Dedifferentiated amniotic fluid mesenchymal stem cell (primary cell): ENCODE measurements around the gene SWI5.
"Not testable (repeated sequence)": the region's sequence is repeated elsewhere in the genome, so short reads cannot be mapped to it uniquely, and the experiment has no call there.

Experiments
- DNase-seq: peaks from one replicate; pipeline ENCODE4 v3.0.0-alpha.2; 2016; ENCODE audit errors: extremely low spot score

Gene SWI5

DNA sequence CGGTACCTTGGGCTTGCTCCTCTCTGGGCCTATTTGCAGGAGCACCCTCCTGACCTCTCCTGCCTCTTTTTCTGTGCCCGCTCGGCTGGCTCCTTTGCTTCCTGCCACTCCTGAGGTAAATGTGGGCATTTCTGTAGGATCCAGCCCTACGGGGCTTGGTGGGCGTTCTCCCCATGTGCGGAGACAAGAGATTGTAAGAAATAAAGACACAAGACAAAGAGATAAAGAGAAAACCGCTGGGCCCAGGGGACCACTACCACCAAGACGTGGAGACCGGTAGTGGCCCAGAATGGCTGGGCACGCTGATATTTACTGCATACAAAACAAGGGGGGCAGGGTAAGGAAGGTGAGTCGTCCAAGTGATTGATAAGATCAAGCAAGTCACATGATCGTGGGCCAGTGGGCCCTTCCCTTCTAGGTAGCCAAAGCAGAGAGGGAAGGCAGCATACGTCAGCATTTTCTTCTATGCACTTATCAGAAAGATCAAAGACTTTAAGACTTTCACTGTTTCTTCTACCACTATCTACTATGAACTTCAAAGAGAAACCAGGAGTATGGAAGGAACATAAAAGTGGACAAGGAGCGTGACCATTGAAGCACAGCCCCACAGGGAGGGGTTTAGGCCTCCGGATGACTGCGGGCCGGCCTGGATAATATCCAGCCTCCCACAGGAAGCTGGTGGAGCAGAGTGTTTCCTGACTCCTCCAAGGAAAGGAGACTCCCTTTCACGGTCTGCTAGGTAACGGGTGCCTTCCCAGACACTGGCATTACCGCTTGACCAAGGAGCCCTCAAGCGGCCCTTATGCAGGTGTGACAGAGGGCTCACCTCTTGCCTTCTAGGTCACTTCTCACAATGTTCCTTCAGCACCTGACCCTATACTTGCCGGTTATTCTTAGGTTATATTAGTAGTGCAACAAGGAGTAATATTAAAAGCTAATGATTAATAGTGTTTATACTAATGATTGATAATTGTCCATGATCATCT is 3.3 kb downstream of the SWI5 start:
- DNase-seq = not testable (repeated sequence)

DNA sequence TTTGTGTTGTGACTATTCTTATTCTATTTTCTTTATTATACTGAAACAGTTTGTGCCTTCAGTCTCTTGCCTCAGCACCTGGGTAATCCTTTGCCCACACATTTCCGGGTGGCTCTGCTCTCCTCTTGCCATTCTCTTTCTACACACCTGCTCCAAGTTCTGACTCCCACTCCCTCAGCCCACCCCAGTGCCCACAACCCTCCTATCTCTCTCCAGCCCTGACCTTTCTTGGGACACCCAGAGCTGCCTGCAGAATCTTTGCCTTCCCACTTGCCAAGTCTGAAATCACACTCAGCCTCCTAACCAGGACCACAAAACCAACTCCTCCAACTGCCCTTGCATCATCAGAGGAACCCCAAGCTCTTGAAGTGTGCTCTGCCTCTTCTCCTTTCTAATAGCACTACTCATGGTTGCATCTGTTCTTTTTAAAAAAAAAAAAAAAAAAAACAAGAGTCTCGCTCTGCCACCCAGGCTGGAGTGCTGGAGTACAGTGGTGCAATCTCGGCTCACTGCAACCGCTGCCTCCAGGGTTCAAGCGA is 4.1 kb downstream of the SWI5 start:
- DNase-seq = no peak

DNA sequence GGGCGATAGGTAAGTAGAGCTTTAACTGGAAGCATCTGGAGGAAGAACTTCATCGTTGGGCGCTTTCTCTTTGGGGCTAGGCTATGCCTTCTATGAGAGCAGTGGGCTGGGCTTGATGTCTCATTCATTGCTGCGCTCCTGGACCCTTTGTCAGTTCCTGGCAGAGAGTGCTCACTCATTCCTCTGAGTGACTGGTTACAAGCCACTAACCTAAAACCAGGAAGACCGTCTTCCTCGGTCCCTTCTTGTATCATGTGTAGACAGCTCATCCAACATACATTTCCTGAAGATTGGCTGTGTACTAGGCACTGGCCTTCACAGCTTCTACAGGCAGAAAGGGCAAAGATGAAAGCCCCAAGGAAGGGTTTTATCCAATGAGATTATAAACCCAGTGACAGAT is 6.4 kb downstream of the SWI5 start:
- DNase-seq = no peak

- no peak for DNase-seq
Measured at GRCh38 chr9:128285033-128285784, 9.1 kb downstream of the SWI5 start.

- DNase-seq = no peak
Measured at GRCh38 chr9:128286440-128286839, 10.4 kb downstream of the SWI5 start.

GRCh38 chr9:128288273-128289004 is 12.4 kb downstream of the SWI5 start:
- DNase-seq = no peak

DNA sequence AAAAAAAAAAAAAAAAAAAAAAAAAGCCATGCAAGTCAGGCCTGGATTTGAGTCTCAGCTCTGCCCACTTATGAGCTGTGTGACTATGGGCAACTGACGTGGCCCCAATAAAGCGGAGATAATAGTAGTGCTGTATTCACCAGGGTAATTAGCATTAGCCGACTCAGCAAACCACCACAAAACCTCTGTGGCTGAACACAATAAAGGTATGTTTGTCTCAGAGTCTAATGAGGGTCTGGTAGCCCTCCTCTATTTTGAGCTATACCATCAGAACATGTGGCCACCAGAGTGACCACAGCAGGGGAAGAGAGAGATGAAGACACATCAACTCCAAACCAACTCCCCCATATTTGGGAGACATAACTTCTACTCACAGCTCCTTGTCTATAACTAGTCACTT is 15.9 kb downstream of the SWI5 start:
- DNase-seq = no peak

- no peak for DNase-seq
Measured at GRCh38 chr9:128293091-128293490, 17.0 kb downstream of the SWI5 start.

DNA sequence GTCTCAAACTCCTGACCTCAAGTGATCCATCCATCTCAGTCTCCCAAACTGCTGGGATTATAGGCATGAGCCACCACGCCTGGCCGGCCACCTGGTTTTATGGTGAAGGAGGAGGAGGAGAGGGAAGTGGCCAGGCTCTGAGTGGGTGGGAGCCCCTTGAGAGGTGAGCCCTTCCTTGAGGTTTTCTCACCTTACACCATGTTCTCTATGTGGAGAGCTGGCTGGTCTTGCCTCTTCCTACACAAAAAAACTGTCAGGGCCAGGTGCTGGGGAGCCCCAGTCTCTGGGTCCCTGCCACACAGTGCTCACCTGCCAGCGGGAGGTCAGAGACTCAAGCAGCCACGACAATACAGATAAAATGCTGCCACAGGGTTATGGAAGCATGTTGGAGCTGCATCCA is 18.1 kb downstream of the SWI5 start:
- no peak for DNase-seq

DNA sequence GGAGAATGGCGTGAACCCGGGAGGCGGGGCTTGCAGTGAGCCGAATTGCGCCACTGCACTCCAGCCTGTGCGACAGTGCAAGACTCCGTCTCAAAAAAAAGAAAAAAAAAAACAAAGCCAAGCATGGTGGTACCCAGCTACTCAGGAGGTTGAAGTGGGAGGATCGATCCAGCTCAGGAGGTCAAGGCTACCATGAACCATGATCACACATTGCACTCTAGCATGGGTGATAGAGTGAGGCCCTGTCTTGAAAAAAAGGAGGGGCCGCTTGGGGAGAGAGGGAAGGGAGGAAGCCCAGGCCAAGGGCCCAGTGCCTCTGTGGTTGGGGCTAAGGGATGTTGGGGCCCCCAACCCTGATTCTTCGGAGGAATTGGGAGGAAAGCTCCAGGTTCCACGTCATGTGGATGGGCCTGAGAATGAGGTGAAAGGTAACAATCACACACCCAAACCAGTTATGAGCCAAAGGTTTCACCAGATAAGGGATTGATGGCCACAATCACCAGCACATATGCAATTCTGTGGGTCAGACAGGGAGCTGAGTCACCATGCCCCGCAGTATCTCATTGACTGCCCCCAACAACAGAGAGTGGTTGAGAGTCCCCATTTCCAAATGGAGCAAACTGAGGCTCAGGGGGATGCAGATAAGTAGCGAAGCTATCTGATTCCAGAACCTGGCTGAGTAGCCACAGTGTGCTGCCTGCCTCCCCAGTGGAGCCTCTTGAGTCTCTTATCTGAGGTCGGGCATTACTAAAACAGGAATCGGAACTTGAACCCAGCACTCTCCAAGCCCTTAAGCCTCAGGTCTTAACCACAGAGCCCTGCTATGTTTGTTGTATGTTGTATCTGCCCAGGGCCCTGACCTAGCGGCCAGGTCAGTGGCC is 20.5 kb downstream of the SWI5 start:
- no peak for DNase-seq

GRCh38 chr9:128297221-128297773 is 21.2 kb downstream of the SWI5 start:
- no peak for DNase-seq

DNA sequence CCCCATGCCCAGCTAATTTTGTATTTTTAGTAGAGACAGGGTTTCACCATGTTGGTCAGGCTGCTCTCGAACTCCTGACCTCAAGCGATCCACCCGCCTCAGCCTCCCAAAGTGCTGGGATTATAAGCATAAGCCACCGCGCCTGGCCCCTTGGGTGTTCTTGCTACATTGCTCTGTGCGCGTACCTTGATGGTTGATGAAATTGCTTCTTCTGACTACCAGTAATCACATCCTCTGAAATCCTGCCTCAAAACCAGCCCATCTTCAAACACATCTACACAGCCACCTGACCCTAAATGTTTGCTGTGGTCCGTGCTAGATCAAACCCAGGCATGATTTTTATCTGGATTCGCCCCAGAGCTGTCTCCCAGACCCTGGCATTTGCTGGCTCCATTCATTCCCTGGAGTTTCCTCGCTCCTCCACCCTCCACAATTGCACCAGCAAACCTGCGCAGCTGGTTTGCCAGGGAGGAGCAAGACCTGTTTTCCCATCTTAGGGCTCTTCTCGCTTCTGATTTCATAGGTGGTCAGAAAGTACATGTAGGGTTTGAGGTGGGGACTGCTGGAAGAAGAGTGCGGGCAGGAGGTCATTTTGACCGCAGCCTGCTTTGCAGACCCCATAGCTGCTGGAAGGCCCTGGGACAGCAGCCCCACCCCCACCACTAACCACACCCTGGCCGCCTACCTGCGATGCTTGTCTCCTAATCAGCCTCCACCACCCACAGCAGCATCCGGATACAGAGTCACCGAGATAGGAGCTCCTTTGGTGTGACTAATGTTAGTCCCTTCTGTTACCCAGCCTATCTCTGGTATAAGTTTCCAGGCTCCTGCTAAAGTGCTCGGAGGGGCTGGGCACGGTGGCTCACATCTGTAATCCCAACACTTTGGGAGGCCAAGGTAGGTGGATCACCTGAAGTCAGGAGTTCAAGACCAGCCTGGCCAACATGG is 22.7 kb downstream of the SWI5 start:
- DNase-seq = no peak

GRCh38 chr9:128304136-128304970 is 28.3 kb downstream of the SWI5 start:
- no peak for DNase-seq

GRCh38 chr9:128304971-128305288 is 28.9 kb downstream of the SWI5 start:
- DNase-seq = no peak

DNA sequence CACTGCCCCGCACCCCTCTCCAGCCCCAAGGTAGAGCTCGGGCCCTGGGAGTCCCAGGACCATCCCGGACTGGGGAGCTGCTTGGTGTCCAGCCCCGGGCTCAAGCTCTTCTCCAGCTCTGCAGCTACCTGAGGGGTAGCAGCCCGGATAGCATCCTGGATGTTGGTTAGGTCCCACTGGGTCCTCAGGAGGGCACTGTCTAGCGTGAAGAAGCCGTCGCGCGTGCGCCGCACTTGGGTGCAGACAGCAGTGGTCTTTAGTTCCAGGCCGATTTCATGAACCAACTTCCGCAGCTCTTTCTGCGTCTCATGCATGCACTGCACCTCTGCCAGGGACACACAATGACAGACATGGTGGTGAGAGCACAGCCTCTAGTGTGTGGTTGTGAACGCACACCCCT is 33.5 kb downstream of the SWI5 start:
- DNase-seq = no peak

DNA sequence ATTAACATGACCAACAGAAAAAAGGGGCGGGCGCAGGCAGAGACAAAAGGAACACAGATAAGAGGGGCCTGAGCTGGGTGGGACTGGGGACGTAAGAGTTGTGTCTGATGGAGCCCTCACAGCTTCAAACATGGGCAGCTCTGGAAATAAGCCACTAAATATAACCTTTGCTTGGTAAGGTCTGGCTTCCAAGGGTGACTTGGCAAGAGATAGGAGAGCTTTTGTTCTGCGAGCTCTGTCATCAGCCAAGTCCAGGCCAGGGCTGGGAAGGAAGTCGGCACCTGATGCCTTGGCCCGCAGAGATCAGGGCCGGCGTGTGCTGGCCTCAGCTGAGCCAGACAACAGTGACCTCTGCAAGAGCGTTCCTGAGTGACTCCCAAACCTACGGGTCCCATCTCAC is 34.4 kb downstream of the SWI5 start:
- DNase-seq = no peak

DNA sequence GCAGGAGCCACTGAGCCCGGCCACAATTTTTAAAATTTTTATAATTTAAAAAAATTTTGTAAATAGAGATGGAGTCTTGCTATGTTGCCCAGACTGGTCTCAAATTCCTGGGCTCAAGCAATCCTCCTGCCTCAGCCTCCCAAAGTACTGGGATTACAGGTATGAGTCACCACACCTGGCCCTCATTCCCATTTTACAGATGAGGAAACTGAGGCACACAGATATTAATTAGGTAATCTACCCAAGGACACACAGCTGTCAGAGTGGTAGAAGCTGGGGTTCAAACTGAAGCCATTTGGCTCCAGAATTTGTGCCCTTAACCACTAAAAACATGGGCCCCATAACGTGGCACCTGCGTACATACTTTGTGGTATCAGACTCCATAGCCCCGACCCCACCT is 38.6 kb downstream of the SWI5 start:
- DNase-seq = no peak

GRCh38 chr9:128316421-128316820 is 40.3 kb downstream of the SWI5 start:
- DNase-seq = no peak

DNA sequence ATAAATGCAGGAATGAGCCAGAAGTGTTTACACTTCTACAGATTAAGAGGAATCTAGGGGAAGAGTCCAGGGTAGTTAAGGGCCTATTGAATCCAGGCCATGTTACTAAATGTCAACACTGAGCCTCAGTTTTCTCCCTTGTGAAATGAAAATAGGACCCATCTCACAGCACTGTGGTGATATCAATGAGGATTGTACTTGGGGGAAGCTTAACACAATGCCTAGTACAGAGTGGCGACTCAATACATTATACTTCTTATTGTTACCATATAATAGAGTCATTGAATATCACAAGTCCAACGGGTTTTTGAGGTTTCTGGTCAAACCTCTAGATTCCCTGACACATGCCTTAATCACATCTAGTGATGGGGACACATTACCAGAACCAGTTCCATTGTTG is 41.6 kb downstream of the SWI5 start:
- DNase-seq = no peak
